Ishikawa (cell line): ENCODE results near the gene CIAO2A.

Experiments
- CEBPB ChIP-seq: IDR thresholded peaks from 2 replicates; pipeline ENCODE4 v1.6.1; 2012
- CREB1 ChIP-seq: IDR thresholded peaks from 2 replicates; pipeline ENCODE4 v1.6.1; 2012; ENCODE audit warnings: low read depth
- EGR1 ChIP-seq: IDR thresholded peaks from 2 replicates; pipeline ENCODE4 v1.6.1; 2012
- EP300 ChIP-seq: IDR thresholded peaks from 2 replicates; pipeline ENCODE4 v1.6.1; 2012; ENCODE audit warnings: borderline replicate concordance
- FOXM1 ChIP-seq: IDR thresholded peaks from 2 replicates; pipeline ENCODE4 v1.6.1; 2012; ENCODE audit warnings: low read depth, borderline replicate concordance
- MAX ChIP-seq: IDR thresholded peaks from 2 replicates; pipeline ENCODE4 v1.6.1; 2012
- NFIC ChIP-seq: IDR thresholded peaks from 2 replicates; pipeline ENCODE4 v1.6.1; 2012
- RAD21 ChIP-seq: IDR thresholded peaks from 2 replicates; pipeline ENCODE4 v1.6.1; 2012; ENCODE audit warnings: low read depth
- TAF1 ChIP-seq: IDR thresholded peaks from 2 replicates; pipeline ENCODE4 v1.6.1; 2012; ENCODE audit warnings: low read depth, mild to moderate bottlenecking
- TCF12 ChIP-seq: IDR thresholded peaks from 2 replicates; pipeline ENCODE4 v1.6.1; 2012; ENCODE audit warnings: low read depth
- TEAD4 ChIP-seq: IDR thresholded peaks from 2 replicates; pipeline ENCODE4 v1.6.1; 2012
- YY1 ChIP-seq: IDR thresholded peaks from 2 replicates; pipeline ENCODE4 v1.6.1; 2012; ENCODE audit warnings: low read depth
- ZBTB7A ChIP-seq: IDR thresholded peaks from 2 replicates; pipeline ENCODE4 v1.6.1; 2012; ENCODE audit warnings: low read depth
- TF ChIP-seq, protein P1 (sequence below): IDR thresholded peaks from 2 replicates; pipeline ENCODE4 v1.6.1; 2012; ENCODE audit warnings: low read depth, mild to moderate bottlenecking
- TF ChIP-seq, protein P2 (sequence below): IDR thresholded peaks from 2 replicates; pipeline ENCODE4 v1.6.1; 2012

Gene CIAO2A

DNA sequence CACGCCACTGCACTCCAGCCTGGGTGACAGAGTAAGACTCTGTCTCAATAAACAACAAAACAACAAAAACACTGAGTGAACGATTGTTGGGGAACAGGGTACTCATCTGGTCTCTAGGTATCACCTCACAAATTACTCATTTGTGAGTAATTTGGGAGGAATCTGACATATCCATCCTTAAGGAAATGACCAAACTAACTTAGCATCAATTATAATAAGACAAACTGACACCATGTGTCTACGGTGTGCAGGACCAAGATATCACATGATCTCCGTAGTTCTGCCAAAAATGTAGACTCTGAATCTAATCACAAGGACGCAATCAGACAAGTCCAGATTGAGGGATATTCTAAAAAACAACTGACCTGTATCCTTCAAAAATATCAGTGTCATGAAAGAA, 35.4 kb downstream of the CIAO2A start:
- TF ChIP-seq CREB1 = no peak
- TF ChIP-seq NFIC = no peak
- no peak for TF ChIP-seq CEBPB
- TF ChIP-seq, protein P1, sequence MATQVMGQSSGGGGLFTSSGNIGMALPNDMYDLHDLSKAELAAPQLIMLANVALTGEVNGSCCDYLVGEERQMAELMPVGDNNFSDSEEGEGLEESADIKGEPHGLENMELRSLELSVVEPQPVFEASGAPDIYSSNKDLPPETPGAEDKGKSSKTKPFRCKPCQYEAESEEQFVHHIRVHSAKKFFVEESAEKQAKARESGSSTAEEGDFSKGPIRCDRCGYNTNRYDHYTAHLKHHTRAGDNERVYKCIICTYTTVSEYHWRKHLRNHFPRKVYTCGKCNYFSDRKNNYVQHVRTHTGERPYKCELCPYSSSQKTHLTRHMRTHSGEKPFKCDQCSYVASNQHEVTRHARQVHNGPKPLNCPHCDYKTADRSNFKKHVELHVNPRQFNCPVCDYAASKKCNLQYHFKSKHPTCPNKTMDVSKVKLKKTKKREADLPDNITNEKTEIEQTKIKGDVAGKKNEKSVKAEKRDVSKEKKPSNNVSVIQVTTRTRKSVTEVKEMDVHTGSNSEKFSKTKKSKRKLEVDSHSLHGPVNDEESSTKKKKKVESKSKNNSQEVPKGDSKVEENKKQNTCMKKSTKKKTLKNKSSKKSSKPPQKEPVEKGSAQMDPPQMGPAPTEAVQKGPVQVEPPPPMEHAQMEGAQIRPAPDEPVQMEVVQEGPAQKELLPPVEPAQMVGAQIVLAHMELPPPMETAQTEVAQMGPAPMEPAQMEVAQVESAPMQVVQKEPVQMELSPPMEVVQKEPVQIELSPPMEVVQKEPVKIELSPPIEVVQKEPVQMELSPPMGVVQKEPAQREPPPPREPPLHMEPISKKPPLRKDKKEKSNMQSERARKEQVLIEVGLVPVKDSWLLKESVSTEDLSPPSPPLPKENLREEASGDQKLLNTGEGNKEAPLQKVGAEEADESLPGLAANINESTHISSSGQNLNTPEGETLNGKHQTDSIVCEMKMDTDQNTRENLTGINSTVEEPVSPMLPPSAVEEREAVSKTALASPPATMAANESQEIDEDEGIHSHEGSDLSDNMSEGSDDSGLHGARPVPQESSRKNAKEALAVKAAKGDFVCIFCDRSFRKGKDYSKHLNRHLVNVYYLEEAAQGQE = no peak
- TF ChIP-seq FOXM1 = no peak
- TF ChIP-seq EP300 = no peak
- TF ChIP-seq TAF1 = no peak
- TF ChIP-seq RAD21 = no peak
- TF ChIP-seq TCF12 = no peak
- TF ChIP-seq YY1 = no peak
- TF ChIP-seq MAX = no peak
- TF ChIP-seq ZBTB7A = no peak
- no peak for TF ChIP-seq EGR1
- TF ChIP-seq TEAD4 = no peak
- TF ChIP-seq, protein P2, sequence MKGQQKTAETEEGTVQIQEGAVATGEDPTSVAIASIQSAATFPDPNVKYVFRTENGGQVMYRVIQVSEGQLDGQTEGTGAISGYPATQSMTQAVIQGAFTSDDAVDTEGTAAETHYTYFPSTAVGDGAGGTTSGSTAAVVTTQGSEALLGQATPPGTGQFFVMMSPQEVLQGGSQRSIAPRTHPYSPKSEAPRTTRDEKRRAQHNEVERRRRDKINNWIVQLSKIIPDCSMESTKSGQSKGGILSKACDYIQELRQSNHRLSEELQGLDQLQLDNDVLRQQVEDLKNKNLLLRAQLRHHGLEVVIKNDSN = no peak

DNA sequence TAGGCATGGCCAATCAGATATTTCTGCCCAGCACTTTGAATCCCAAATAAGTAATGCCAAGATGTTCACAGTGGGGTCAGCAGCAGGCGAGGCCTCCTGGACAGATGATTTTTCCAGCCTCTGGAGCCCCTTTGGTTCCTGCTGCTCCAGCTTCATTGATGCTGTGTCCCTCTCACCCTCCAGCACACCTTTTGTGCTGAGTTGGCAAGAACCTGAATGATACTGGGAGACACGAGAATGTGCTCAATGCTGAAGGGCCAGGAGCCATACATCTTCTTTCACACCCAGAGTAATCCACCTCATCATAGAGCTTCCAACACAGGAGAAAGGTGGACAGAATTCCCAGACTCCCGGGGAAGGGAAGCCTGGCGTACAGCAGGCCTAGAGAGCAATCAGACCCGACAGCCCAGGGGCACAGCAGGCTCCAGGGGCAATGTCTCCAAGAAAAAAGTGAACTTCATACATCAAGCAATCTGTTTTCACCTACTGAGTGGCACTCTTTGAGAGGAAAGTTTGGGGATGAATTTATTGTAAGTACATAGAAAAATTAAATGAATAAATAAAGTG, 40.6 kb downstream of the CIAO2A start:
- TF ChIP-seq YY1 = no peak
- TF ChIP-seq CREB1 = no peak
- TF ChIP-seq ZBTB7A = no peak
- TF ChIP-seq TCF12 = no peak

GRCh38 chr15:64051407-64052259, 42.0 kb downstream of the CIAO2A start:
- TF ChIP-seq, protein P2 = no peak
- no peak for TF ChIP-seq YY1
- no peak for TF ChIP-seq EGR1
- TF ChIP-seq TEAD4 = no peak
- TF ChIP-seq TCF12 = no peak
- no peak for TF ChIP-seq TAF1
- no peak for TF ChIP-seq NFIC

GRCh38 chr15:64051093-64051402, 42.6 kb downstream of the CIAO2A start:
- TF ChIP-seq, protein P2 = no peak
- TF ChIP-seq TEAD4 (no peak), MAX (no peak), CREB1 (no peak), FOXM1 (no peak), TAF1 (no peak), EP300 (no peak), EGR1 (no peak), ZBTB7A (no peak), NFIC (no peak), YY1 (no peak), TCF12 (no peak), RAD21 (no peak)
- TF ChIP-seq, protein P1 = no peak

GRCh38 chr15:64050281-64051092, 43.2 kb downstream of the CIAO2A start:
- TF ChIP-seq, protein P2 = no peak
- TF ChIP-seq CREB1 (no peak), TEAD4 (no peak), ZBTB7A (no peak), EGR1 (no peak), YY1 (no peak), FOXM1 (no peak), MAX (no peak), EP300 (no peak), TAF1 (no peak), TCF12 (no peak), NFIC (no peak), RAD21 (no peak), CEBPB (no peak)
- TF ChIP-seq, protein P1 = no peak
